Chondrocyte (in vitro differentiated cells): ENCODE data around the gene GNA12. TPM values are rescaled to one million over a fixed set of nuclear protein-coding genes. Genes with fewer than 3 reads are reported as not detected.

ENCODE experiments used
- DNase-seq: peaks from one replicate; pipeline ENCODE4 v3.0.0; 2021; ENCODE audit warnings: mixed read lengths, low spot score
- H3K27ac Mint-ChIP-seq: one replicate; pipeline ENCODE4 v1.8.0; 2021; ENCODE audit warnings: mild to moderate bottlenecking, moderate library complexity, mixed read lengths; ENCODE audit not compliant: unreplicated experiment
- H3K27me3 Mint-ChIP-seq: 2 replicates; pipeline ENCODE4 v1.8.0; 2021; ENCODE audit warnings: low read depth, mixed read lengths
- H3K36me3 Mint-ChIP-seq: 2 replicates; pipeline ENCODE4 v1.8.0; 2021; ENCODE audit warnings: low read depth, mixed read lengths
- H3K4me1 Mint-ChIP-seq: 2 replicates; pipeline ENCODE4 v1.8.0; 2021; ENCODE audit warnings: low read depth, mild to moderate bottlenecking, mixed read lengths
- H3K4me3 Mint-ChIP-seq: one replicate; pipeline ENCODE4 v1.8.0; 2021; ENCODE audit warnings: mild to moderate bottlenecking, moderate library complexity, mixed read lengths; ENCODE audit not compliant: unreplicated experiment
- H3K9me3 Mint-ChIP-seq: 2 replicates; pipeline ENCODE4 v1.8.0; 2021; ENCODE audit warnings: low read depth, mixed read lengths
- total RNA-seq: library from RNA; stranded (reverse); gene quantifications from 3 replicates; pipeline ENCODE4 v1.2.1, GENCODE V29; 2021
- TF ChIP-seq, protein P1 (sequence below): fragments of 200-600 bp; sonication (generic); IDR thresholded peaks from 2 replicates; pipeline ENCODE4 v1.5.0; 2021; ENCODE audit warnings: antibody characterized with exemption, mild to moderate bottlenecking, moderate library complexity

The GNA12 gene
- total RNA-seq, 1 donor from 2014 or later: 111 TPM

DNA sequence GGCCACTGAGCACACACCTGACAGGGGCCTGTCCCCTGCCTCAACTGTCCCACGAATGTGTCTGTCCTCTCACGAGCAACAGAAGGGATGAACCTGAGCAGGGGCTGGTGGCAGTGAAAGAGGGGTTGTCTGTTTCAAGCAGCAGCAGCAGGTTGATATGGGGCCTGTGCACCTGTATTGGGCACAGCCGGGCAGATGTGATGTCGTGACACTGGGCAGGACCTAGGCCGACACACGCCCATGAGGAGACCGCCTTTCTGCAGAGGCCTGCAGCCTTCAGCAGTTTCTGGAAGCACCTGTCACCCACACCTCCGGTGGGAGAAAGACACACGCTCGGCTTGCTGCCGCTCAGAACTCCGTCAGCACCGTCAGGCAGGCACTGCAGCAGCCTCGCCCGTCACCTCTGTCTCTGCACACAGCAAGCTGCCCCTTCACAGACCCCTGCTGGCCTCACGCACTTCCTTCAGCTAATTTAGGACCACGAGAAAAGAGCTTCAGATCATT lies 107.6 kb downstream of the GNA12 start:
- TF ChIP-seq, protein P1, sequence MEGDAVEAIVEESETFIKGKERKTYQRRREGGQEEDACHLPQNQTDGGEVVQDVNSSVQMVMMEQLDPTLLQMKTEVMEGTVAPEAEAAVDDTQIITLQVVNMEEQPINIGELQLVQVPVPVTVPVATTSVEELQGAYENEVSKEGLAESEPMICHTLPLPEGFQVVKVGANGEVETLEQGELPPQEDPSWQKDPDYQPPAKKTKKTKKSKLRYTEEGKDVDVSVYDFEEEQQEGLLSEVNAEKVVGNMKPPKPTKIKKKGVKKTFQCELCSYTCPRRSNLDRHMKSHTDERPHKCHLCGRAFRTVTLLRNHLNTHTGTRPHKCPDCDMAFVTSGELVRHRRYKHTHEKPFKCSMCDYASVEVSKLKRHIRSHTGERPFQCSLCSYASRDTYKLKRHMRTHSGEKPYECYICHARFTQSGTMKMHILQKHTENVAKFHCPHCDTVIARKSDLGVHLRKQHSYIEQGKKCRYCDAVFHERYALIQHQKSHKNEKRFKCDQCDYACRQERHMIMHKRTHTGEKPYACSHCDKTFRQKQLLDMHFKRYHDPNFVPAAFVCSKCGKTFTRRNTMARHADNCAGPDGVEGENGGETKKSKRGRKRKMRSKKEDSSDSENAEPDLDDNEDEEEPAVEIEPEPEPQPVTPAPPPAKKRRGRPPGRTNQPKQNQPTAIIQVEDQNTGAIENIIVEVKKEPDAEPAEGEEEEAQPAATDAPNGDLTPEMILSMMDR: no peak
- H3K9me3 Mint-ChIP-seq: peaks cover 2% of the 10 kb centered on the region

DNA sequence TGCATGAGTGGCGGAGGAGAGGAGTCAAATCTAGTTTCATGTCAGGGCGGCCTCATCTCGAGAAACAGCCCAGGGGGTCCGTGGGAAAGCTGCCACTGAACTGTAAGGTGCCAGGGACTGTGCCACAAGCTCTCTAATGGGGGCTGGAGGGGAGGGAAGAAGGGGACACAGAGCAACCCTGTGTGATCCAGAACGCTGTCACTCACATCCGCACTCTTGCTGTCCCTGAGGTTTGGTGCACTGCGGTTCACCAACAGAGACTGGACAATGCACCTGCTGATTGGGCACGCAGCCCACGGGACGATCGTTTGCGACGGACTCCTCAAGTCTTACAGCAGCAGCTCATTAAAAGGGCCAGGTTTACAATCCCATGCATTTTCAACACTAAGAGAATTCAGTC lies 108.4 kb downstream of the GNA12 start:
- Mint-ChIP-seq H3K9me3 (peaks cover 2% of the 10 kb centered on the region), H3K27me3 (no peaks in the 10 kb centered on the region), H3K4me1 (peaks cover 27% of the 10 kb centered on the region), H3K4me3 (no peak overlapping the region), H3K36me3 (peaks cover 23% of the 10 kb centered on the region), H3K27ac (no peak overlapping the region)
- DNase-seq: peak; percentile 62
- TF ChIP-seq, protein P1: no peak

More for the DNA sequence above, 107.6 kb downstream of the GNA12 start:
- Mint-ChIP-seq H3K4me1 (peaks cover 27% of the 10 kb centered on the region), H3K27ac (peak overlapping the region; percentile 34), H3K4me3 (no peak overlapping the region), H3K36me3 (peaks cover 18% of the 10 kb centered on the region), H3K27me3 (no peaks in the 10 kb centered on the region)
- DNase-seq: peak; percentile 68

DNA sequence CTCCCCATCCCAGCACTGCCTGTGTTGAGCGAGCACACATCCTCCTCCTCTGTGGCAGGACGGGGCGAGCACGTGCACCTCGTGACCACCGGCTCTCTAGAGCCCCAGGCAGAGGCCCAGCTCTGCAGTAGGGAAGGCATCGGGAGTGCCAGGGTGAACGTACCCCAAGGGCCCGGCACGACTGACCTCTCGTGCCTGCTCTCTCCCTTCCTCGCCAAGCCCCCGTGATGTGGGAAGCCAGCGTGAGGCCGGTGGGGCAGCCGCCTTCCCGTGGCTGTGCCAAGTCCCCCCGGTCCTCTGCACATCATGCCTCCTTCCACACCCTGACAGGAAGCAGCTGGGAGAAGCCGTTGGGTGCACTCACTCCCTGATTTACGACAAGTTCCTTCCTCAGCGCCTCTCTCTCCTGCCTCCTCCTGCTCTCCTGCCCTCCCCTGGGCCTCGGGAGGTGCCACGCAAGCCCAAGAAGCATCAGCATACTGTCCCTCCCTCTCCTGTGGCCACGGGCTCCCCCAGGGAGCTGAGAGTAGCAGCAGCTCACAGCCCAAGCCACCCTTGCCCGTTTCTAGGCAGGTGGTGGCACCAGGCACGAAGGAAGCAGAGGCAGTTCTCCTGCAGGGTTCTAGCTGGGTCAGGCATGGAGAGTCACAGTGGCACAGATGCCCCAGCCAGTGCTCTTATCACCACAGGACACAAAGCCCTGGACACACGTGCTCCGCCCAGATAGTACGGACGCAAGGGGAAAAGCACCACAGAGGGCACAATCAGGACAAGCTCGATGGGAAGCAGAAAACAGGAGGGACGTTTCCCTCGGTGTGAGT lies 109.1 kb downstream of the GNA12 start:
- DNase-seq: peak; percentile 87
- no peak overlapping the region for H3K27ac Mint-ChIP-seq
- peaks cover 23% of the 10 kb centered on the region for H3K36me3 Mint-ChIP-seq
- peaks cover 2% of the 10 kb centered on the region for H3K9me3 Mint-ChIP-seq
- TF ChIP-seq, protein P1: no peak
- H3K27me3 Mint-ChIP-seq: no peaks in the 10 kb centered on the region
- no peak overlapping the region for H3K4me3 Mint-ChIP-seq
- H3K4me1 Mint-ChIP-seq: peaks cover 30% of the 10 kb centered on the region

DNA sequence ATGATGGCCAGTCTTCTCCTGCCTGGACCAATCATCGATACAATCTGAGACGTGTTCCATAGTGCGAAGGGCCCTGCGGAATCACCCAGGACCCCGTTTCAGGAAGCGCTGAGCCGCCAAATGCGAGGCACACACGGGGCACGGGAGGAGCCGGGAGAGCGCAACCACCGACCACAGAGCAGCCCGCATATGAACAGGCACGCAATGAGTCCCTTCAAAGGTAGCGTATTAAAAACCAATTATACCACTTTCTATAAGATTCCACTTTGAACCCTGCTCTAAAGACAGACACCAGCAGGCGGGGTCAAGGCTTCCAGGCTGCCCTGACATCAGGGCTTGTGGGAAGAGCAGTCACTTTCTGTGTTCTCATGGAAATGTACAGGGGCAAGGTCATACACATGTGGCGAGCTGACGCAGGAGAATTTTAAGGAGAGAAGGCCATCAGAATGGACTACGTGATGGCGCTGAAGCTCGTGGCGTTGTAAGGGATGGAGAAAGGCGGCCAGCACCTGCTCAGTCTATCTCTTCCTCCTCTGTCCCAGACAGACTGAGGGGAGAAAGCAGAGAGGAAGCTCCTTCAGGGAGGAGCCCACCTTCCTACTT lies 109.9 kb downstream of the GNA12 start:
- TF ChIP-seq, protein P1: no peak
- DNase-seq: peak; percentile 30
- Mint-ChIP-seq H3K4me1 (peaks cover 35% of the 10 kb centered on the region), H3K27me3 (no peaks in the 10 kb centered on the region), H3K4me3 (no peak overlapping the region), H3K27ac (peak overlapping the region; percentile 78), H3K9me3 (peaks cover 2% of the 10 kb centered on the region), H3K36me3 (peaks cover 26% of the 10 kb centered on the region)

DNA sequence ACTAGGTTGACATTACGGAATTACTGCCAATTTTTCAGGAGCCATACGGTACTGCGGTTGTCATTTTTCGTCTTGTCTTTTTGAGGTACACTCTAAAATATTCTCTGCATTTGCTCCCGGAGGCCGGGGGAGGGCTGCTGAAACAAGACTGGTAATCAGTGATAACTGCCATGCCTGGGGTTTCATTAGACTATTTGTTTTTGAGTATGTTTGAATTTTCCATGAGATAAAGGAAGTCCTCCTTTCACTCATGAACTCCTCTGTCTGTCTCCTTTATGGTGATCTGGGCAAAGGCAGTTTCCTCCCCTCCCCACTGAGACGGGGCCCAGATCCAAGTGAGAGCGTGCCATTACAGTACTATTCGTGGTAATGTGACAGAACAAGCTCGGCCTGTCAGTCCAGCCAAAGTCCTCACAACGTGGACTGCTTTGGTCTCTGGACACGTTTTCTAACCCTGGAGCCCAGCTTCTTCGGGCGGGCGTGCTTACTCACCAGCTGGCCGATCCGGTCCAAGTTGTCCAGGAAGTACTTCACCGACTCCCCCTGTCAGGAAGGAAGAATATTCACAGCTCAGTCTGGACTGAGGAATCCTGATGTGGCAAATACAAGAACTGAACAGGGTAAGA lies 111.0 kb downstream of the GNA12 start:
- peak; percentile 36 for DNase-seq
- peak overlapping the region; percentile 0 for H3K4me3 Mint-ChIP-seq

More for the DNA sequence above, 111.0 kb downstream of the GNA12 start:
- Mint-ChIP-seq H3K36me3 (peaks cover 28% of the 10 kb centered on the region), H3K27ac (peak overlapping the region; percentile 78), H3K27me3 (no peaks in the 10 kb centered on the region), H3K4me1 (peaks cover 46% of the 10 kb centered on the region), H3K9me3 (peaks cover 2% of the 10 kb centered on the region)
- TF ChIP-seq, protein P1: peak; percentile 30
